Head of caudate nucleus (tissue), 42 donors: ENCODE data around the gene TNPO3.
"Not testable (repeated sequence)": the region's sequence is repeated elsewhere in the genome, so short reads cannot be mapped to it uniquely, and the experiment has no call there.

ENCODE experiments used
- DNase-seq, 42 donors: peaks; one replicate each; pipeline versions ENCODE4 v3.0.0 to v3.0.0-alpha.2; 2020 to 2021; ENCODE audit warnings: mixed read lengths in 7 of 42
- intact Hi-C: fragments of 100-400 bp; cut with DNase I; formaldehyde crosslinking; loops from one replicate; pipeline ENCODE4 v1.15.0; 2022

Gene TNPO3

DNA sequence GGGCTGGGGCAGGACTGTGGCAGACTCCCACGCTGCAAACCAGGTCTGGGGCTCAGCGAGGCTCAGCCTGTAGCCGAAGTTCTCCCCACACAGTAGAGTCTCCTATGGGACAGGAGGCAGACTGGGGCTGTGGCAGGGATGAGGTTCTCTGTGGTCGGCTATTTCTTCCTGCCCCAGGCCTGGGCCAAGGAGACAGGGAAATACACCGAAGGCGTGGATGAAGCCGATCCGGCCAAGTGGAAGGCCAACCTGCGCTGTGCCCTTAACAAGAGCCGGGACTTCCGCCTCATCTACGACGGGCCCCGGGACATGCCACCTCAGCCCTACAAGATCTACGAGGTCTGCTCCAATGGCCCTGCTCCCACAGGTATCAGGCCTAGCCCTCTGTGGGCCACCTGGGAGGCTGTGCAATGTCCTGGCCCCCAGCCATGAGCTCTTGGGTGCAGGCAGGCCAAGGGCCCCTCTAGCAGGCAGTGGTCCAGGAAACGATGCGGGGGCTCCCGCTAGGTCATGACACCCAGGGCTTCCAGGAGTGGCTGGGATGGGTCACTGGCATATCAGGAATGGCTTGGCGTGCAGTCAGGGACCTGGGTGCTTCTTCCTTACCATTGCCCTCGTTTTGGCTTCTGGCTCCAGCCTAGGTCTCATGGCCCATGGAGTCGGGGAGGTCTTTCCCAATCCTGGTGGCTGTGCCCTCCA, 109.1 kb downstream of the TNPO3 start:
- DNase-seq = peak in 1 of 42 donors; percentile 28
- intact Hi-C loops = no loop called here

DNA sequence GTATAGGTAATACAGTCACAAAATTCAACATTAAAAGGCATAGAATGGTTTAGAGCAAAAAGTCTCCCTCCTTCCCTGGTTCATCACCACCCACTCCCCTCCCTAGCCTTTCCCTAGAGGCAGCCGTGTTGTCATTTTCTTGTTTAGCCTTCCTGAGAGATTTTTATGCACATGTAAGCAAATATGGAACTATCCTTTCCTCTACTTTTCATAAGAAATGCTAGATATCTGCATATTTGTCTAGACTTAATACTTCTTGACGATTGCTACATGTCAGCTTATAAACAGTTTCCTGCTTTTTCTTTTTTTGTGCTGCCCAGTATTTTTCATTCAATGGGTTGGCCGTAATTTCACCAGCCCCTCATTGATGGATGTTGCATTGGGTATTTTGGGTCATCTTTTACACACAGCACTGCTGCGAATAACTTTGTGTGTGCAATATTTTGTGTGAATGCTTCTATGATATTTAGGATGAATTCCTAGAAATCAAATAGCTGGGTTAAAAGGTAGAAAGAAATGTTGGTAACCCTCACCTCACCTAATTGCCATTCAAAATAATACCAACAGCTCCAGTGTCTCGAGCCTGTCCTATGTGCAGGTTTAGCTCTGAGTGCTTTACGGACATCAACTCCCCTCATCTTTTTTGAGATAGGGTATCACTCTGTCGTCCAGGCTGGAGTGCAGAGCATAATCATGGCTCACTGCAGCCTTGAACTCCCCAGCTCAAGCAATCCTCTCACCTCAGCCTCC, 110.2 kb downstream of the TNPO3 start:
- intact Hi-C loops = no loop called here
- DNase-seq = peak in 1 of 42 donors; percentile 3

GRCh38 chr7:128943251-128943650, 111.7 kb downstream of the TNPO3 start:
- intact Hi-C loops, DNase-seq: not testable (repeated sequence)

DNA sequence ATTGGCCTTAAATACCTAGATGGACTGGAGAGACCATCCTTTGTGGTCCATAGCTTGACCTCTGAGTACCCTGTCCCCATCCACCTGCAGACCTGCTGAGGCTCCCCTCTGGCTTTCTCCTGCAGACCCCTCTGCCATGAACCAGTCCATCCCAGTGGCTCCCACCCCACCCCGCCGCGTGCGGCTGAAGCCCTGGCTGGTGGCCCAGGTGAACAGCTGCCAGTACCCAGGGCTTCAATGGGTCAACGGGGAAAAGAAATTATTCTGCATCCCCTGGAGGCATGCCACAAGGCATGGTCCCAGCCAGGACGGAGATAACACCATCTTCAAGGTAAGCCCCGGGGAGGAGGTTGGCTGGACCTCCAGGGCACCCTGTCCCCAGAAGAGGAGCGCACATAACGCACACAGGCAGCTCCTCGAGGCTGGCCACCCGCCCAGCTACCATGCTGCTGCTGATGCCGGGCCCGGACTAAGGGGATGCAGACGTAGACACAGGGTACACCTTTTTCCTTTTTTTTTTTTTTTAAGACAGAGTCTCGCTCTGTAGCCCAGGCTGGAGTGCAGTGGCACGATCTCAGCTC, 112.9 kb downstream of the TNPO3 start:
- peak in 1 of 42 donors; percentile 8 for DNase-seq
- intact Hi-C loops = no loop called here

DNA sequence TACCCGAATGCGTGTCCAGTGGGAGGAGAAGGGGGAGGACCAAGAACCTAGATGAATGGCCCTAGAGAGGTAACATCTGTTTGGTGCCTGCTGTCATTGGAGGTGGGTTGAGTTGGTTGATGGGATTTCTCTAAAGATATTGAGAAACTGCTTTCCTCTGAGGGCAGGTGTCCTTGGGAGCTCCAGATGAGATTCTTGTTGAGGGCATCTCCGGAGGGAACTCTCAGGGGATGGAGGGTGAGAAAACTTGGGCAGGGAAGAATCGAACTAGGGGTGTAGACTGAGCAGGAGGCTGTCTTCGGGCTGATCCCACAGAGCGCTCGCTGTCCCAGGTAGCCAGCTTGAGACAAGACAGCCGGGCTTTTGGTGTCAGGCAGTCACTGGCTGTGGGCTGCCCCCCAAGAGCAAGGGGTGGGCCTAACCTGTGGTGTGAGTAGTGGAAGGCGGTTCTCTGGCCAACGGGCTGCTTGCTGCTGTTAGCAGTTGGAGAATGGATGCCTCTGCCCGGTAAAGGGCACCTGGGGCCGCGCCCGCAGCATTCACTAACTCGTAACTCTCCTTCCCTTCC, 113.5 kb downstream of the TNPO3 start:
- intact Hi-C loops = no loop called here

GRCh38 chr7:128940494-128941322, 114.2 kb downstream of the TNPO3 start:
- intact Hi-C loops = no loop called here
- peak in 32 of 42 donors; percentile 12 to 69 (median 52) for DNase-seq

More for the DNA sequence above, 113.5 kb downstream of the TNPO3 start:
- DNase-seq = peak in 2 of 42 donors; percentile 7 to 41

GRCh38 chr7:128939861-128940410, 115.0 kb downstream of the TNPO3 start:
- intact Hi-C loops = no loop called here
- peak in 1 of 42 donors; percentile 3 for DNase-seq

DNA sequence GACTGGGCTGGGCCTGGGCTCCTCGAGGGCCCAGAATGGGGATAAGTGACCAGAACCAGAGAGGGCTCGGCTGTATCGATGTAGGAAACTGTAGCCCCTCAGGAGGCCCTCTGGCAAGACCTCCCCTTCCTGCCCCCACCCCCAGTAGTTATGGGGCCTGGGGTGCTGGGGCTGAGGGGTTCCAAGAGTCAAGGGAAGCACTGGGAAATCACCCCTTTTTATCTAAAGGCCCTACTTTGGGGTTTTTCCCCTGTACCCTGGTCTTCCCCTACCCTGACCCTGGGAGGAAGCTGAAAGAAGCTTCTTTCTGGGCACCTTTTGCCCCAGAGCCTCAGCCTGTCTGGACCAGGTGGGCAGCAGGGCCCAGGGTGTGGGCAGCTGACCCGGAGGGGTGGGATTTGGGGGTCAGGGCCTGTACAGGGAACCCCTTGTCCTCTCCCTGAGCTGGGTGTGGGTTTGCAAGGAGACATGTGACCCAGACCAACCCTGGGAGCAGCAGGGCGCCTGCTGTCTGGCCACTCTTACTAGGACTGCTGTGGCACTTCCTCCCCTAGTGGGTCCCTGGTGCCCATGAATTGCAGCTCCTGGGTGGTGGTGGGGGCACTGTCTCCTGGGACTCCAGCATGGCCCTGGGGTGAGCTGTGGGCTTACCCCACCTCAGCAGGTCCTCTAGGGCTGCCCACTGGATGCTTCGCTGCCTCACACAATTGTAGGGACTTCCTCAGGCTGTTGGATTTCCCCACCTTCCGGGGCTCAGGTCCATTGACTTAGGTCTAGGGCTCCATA, 115.6 kb downstream of the TNPO3 start:
- peak in 8 of 42 donors; percentile 19 to 51 (median 36) for DNase-seq
- intact Hi-C loops = no loop called here

DNA sequence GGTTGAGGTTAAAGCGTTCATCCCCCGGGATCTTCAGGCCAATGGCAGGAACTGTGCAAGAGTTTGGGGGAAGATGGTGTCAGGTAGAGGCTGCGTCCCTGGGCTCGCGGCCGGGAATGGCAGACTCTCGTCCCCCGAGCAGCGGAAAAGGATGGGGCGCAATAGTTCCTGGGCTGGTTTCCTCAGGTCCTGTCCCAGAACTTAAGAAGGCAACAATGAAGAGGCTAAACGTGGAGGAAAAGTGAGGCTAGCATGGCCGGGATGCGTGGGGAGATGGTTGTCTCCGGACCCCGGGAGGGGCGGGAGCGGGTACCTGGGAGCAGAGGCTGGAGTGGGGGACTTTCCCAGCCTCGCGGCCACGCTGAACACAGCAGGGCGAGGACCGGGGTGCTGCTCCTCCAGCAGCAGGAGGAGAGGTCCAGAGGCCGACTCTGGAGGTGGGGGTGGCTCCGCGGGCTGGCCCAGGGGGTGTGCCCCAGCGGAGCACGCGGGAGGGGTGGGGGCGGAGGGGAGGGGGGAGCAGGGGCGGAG, 116.3 kb downstream of the TNPO3 start:
- DNase-seq = peak in 6 of 42 donors; percentile 8 to 48 (median 37)
- intact Hi-C loops = no loop called here

GRCh38 chr7:128937647-128938543, 117.0 kb downstream of the TNPO3 start, which contains the start of gene IRF5:
IRF5 (plus strand) TSS chr7:128937927; CDS start chr7:128942082, 4,155 bp downstream.
- peak in 14 of 42 donors; percentile 0 to 59 (median 38) for DNase-seq
- intact Hi-C loops = no loop called here

GRCh38 chr7:128937271-128937646, 117.7 kb downstream of the TNPO3 start:
- intact Hi-C loops = no loop called here
- peak in 1 of 42 donors; percentile 35 for DNase-seq

- peak in 1 of 42 donors; percentile 16 for DNase-seq
- intact Hi-C loops = no loop called here
Observed at GRCh38 chr7:128936798-128937197, 118.1 kb downstream of the TNPO3 start.

GRCh38 chr7:128935342-128935730, 119.6 kb downstream of the TNPO3 start:
- DNase-seq = peak in 1 of 42 donors; percentile 37
- intact Hi-C loops = no loop called here

- intact Hi-C loops = no loop called here
- DNase-seq = peak in 2 of 42 donors; percentile 21 to 43
Observed at GRCh38 chr7:128934361-128935341, 120.3 kb downstream of the TNPO3 start.
